SK-N-SH (cell line): Measurements from ENCODE around the gene RGS7BP. TPM values are rescaled to one million over a fixed set of nuclear protein-coding genes. Genes with fewer than 3 reads are reported as not detected.

Source experiments
- CTCF ChIA-PET: fragments of 300-600, 350-600 bp; formaldehyde crosslinking; extraction: SDS; loops from one replicate; lab custom pipeline; 2021; lab: Yijun Ruan, JAX
- POLR2A ChIA-PET: fragments of 350-600 bp; sonication (Branson Sonifier 250); formaldehyde crosslinking; extraction: SDS; loops from one replicate; lab custom pipeline; 2020; ENCODE audit warnings: antibody characterized with exemption, inconsistent platforms; lab: Yijun Ruan, JAX
- DNase-seq: peaks from one replicate; pipeline ENCODE4 v3.0.0; 2012
- H2AFZ ChIP-seq: fragments of 200-600 bp; sonication (generic); 2 replicates; pipeline ENCODE4 v1.8.1; 2016; ENCODE audit warnings: antibody characterized with exemption, mild to moderate bottlenecking, low read depth
- H3F3A ChIP-seq: fragments of 200-600 bp; sonication (generic); replicated peaks from 2 replicates; pipeline ENCODE3; 2016; ENCODE audit warnings: antibody characterized with exemption, mild to moderate bottlenecking; ENCODE audit not compliant: insufficient read depth
- H3K27ac ChIP-seq, 2 experiments: fragments of 200-500 bp in 1 of 2; fragments of 200-600 bp in 1 of 2; sonication (Bioruptor generic) in 1 of 2; sonication (generic), shearing (Covaris generic) in 1 of 2; 2 replicates each; pipeline versions ENCODE4 v1.5.1 to v1.6.1; 2014 to 2016; ENCODE audit warnings: low read depth in 2 of 2, inconsistent platforms in 1 of 2, low read length in 1 of 2, mild to moderate bottlenecking in 1 of 2, mixed read lengths in 1 of 2
- H3K27me3 ChIP-seq: fragments of 200-600 bp; sonication (generic), shearing (Covaris generic); 2 replicates; pipeline ENCODE4 v1.6.1; 2016; ENCODE audit warnings: mixed run types; ENCODE audit not compliant: insufficient read depth
- H3K36me3 ChIP-seq, 2 experiments: fragments of 200-500 bp in 1 of 2; fragments of 200-600 bp in 1 of 2; sonication (Bioruptor generic) in 1 of 2; sonication (generic) in 1 of 2; replicated peaks in 1 of 2; 2 replicates each; pipeline versions ENCODE3 to v1.5.1; 2014 to 2016; ENCODE audit warnings: low read length in 1 of 2, mild to moderate bottlenecking in 1 of 2; ENCODE audit not compliant: insufficient read depth in 2 of 2, control insufficient read depth in 1 of 2
- H3K4me1 ChIP-seq, 2 experiments: fragments of 200-500 bp in 1 of 2; fragments of 200-600 bp in 1 of 2; sonication (Bioruptor generic) in 1 of 2; sonication (generic), shearing (Covaris generic) in 1 of 2; 2 replicates each; pipeline versions ENCODE4 v1.5.1 to v1.6.1; 2014 to 2016; ENCODE audit warnings: low read depth in 1 of 2, low read length in 1 of 2, mixed run types in 1 of 2; ENCODE audit not compliant: insufficient read depth in 2 of 2, control insufficient read depth in 1 of 2
- H3K4me2 ChIP-seq: fragments of 200-600 bp; sonication (generic), shearing (Covaris generic); 2 replicates; pipeline ENCODE4 v1.6.1; 2017; ENCODE audit warnings: mixed run types
- H3K4me3 ChIP-seq, 2 experiments: fragments of 200-500 bp in 1 of 2; fragments of 200-600 bp in 1 of 2; sonication (Bioruptor generic) in 1 of 2; sonication (generic), shearing (Covaris generic) in 1 of 2; 2 replicates each; pipeline versions ENCODE4 v1.5.1 to v1.8.1; 2014 to 2016; ENCODE audit warnings: low read depth in 2 of 2, inconsistent platforms in 1 of 2, low read length in 1 of 2, mild to moderate bottlenecking in 1 of 2, mixed read lengths in 1 of 2, moderate library complexity in 1 of 2
- H3K79me2 ChIP-seq: fragments of 200-600 bp; sonication (generic); 2 replicates; pipeline ENCODE4 v1.8.1; 2017; ENCODE audit warnings: mild to moderate bottlenecking; ENCODE audit not compliant: insufficient read depth
- H3K9ac ChIP-seq: fragments of 200-600 bp; sonication (generic); 2 replicates; pipeline ENCODE4 v1.6.1; 2017; ENCODE audit warnings: mixed run types
- H3K9me2 ChIP-seq: fragments of 200-600 bp; sonication (generic); 2 replicates; pipeline ENCODE4 v1.6.1; 2017; ENCODE audit warnings: mixed run types
- H3K9me3 ChIP-seq: fragments of 200-600 bp; sonication (generic); 2 replicates; pipeline ENCODE4 v1.6.1; 2017; ENCODE audit warnings: mixed run types, mild to moderate bottlenecking, moderate library complexity
- H4K20me1 ChIP-seq: fragments of 200-600 bp; sonication (generic); 2 replicates; pipeline ENCODE4 v1.6.1; 2017; ENCODE audit warnings: mild to moderate bottlenecking, mixed run types; ENCODE audit not compliant: insufficient read depth
- CTCF ChIP-seq: fragments of 200-600 bp; sonication (generic); IDR thresholded peaks from 2 replicates; pipeline ENCODE4 v1.6.1; 2017; ENCODE audit warnings: antibody characterized with exemption, mild to moderate bottlenecking, moderate library complexity
- ELF1 ChIP-seq: IDR thresholded peaks from 2 replicates; pipeline ENCODE4 v1.4.0; 2012
- EZH2phosphoT487 ChIP-seq: fragments of 200-600 bp; sonication (generic); IDR thresholded peaks from 2 replicates; pipeline ENCODE4 v1.6.1; 2017; ENCODE audit warnings: low read depth, mixed run types, mild to moderate bottlenecking, antibody characterized with exemption, moderate library complexity, borderline replicate concordance
- FOXJ3 ChIP-seq: sonication (generic); formaldehyde crosslinking; IDR thresholded peaks from 2 replicates; pipeline ENCODE4 v1.5.1; 2020; ENCODE audit warnings: mild to moderate bottlenecking, missing genetic modification reagents
- IRF3 ChIP-seq: fragments of 150-350 bp; IDR thresholded peaks from 2 replicates; pipeline ENCODE4 v1.6.1; 2016; ENCODE audit warnings: mild to moderate bottlenecking, low read depth, low read length
- JUND ChIP-seq: IDR thresholded peaks from 2 replicates; pipeline ENCODE4 v1.4.0; 2012
- MAX ChIP-seq: IDR thresholded peaks from 2 replicates; pipeline ENCODE4 v1.4.0; 2012; ENCODE audit warnings: low read depth
- NRF1 ChIP-seq: IDR thresholded peaks from 2 replicates; pipeline ENCODE4 v1.6.1; 2012; ENCODE audit warnings: low read depth, mild to moderate bottlenecking, low read length
- PBX3 ChIP-seq: IDR thresholded peaks from 2 replicates; pipeline ENCODE4; 2012
- RAD21 ChIP-seq: IDR thresholded peaks from 2 replicates; pipeline ENCODE4 v1.6.1; 2012; ENCODE audit warnings: mild to moderate bottlenecking, low read length
- REST ChIP-seq: IDR thresholded peaks from 2 replicates; pipeline ENCODE4 v1.6.1; 2012; ENCODE audit warnings: mild to moderate bottlenecking, low read depth, low read length, moderate library complexity
- SMC3 ChIP-seq: IDR thresholded peaks from 2 replicates; pipeline ENCODE4 v1.6.1; 2012; ENCODE audit warnings: low read depth, low read length, improper control_type of control experiment
- TAF1 ChIP-seq: IDR thresholded peaks from 2 replicates; pipeline ENCODE4 v1.6.1; 2012; ENCODE audit warnings: low read depth, mild to moderate bottlenecking, low read length, moderate library complexity, borderline replicate concordance
- USF2 ChIP-seq: fragments of 150-350 bp; IDR thresholded peaks from 2 replicates; pipeline ENCODE4 v1.6.1; 2017; ENCODE audit warnings: antibody characterized with exemption, low read length, low read depth, borderline replicate concordance
- YY1 ChIP-seq: IDR thresholded peaks from 2 replicates; pipeline ENCODE4 v1.4.0; 2012; ENCODE audit warnings: low read depth, mild to moderate bottlenecking
- ZBTB33 ChIP-seq: IDR thresholded peaks from 2 replicates; pipeline ENCODE4 v1.4.0; 2012; ENCODE audit warnings: low read depth, borderline replicate concordance
- WGBS: methylation state at CpG from one replicate; pipeline ENCODE4 v1.1.6; 2017; ENCODE audit warnings: low lambda C conversion rate; 5-methylcytosine and 5-hydroxymethylcytosine counted together
- polyA plus RNA-seq, 3 experiments: library from polyadenylated mRNA; depleted of rRNA; stranded (reverse); fragments of >200 nt; gene quantifications; 2 replicates each; pipeline ENCODE4 v1.2.3, GENCODE V29; 2012

RGS7BP gene
- polyA plus RNA-seq (2012; rRNA removed) = not detected in 2 replicates
- not detected in 2 replicates for polyA plus RNA-seq (2012; cell fraction: cytosol; rRNA removed)
- polyA plus RNA-seq (2012; cell fraction: nucleus; rRNA removed) = not detected in 2 replicates

GRCh38 chr5:64505769-64506566 is at the start of gene RGS7BP:
TSS of gene RGS7BP (plus strand) at chr5:64506015. CDS start at chr5:64506625, 610 bp downstream.
- Histone ChIP-seq H3K4me1 (no peaks in the 10 kb centered on the region; a peak in 1 of 4 replicates), H3K36me3 (no peaks in the 10 kb centered on the region), H3F3A (no peaks in the 10 kb centered on the region), H4K20me1 (no peaks in the 10 kb centered on the region), H3K9me3 (no peaks in the 10 kb centered on the region), H3K4me3 (peak within 1 kb of the TSS; percentile 26 to 60), H3K9me2 (no peaks in the 10 kb centered on the region), H3K79me2 (no peaks in the 10 kb centered on the region), H3K27me3 (peaks cover 30% of the 10 kb centered on the region), H3K9ac (no peak within 1 kb of the TSS), H3K27ac (no peak within 1 kb of the TSS), H2AFZ (0 out of 2 replicates have a peak within 1 kb of the TSS, but pooled peaks have one; percentile 35), H3K4me2 (peak within 1 kb of the TSS; percentile 86)
- TF ChIP-seq EZH2phosphoT487 (no peak), CTCF (no peak), ZBTB33 (no peak), NRF1 (no peak), TAF1 (no peak), REST (no peak), PBX3 (no peak), JUND (no peak), ELF1 (no peak), MAX (no peak), YY1 (no peak), USF2 (no peak), IRF3 (no peak), FOXJ3 (CRISPR knock-in tag) (no peak), RAD21 (no peak), SMC3 (no peak)
- ChIA-PET POLR2A (no interaction called here), CTCF (no interaction called here)
- peak; percentile 38 for DNase-seq
- 24% methylated on average over 12 of the region's 53 CpGs for WGBS
